ENCODE measurements around the gene DHX8. TPM values are rescaled to one million over a fixed set of nuclear protein-coding genes. Genes with fewer than 3 reads are reported as not detected.

DHX8 gene
- total and polyA plus RNA-seq, 2 donors from 2014 or later = 28.7 to 53.9 TPM

- Histone ChIP-seq H3K4me3 (ENCODE audit: low read length in 3 of 3) (no peak overlapping the region), H3K9ac (ENCODE audit: low read length in 3 of 3) (no peak overlapping the region), H3K9me3 (ENCODE audit: control insufficient read depth in 2 of 3, insufficient read depth in 1 of 3, low read length in 3 of 3) (no peaks in the 10 kb centered on the region), H3K36me3 (ENCODE audit: control insufficient read depth in 2 of 3, insufficient read depth in 3 of 3, low read length in 3 of 3) (no peaks in the 10 kb centered on the region), H3K27me3 (ENCODE audit: control insufficient read depth, insufficient read depth, low read length) (no peaks in the 10 kb centered on the region), H3K4me1 (ENCODE audit: control insufficient read depth in 2 of 3, insufficient read depth in 2 of 3, low read depth in 1 of 3, low read length in 3 of 3) (peaks cover 0 to under 1% (median under 1%) of the 10 kb centered on the region in 3 donors), H3K27ac (ENCODE audit: low read depth in 2 of 2, low read length in 2 of 2) (no peak overlapping the region)
- no peak for TF ChIP-seq CTCF (IDR thresholded peaks at IDR 0.05; ENCODE audit: borderline replicate concordance, extremely low read depth, insufficient read depth)
- intact Hi-C loops (cut with DNase I) = no loop called here
- peak in 1 of 5 donors; percentile 26 for DNase-seq
- FAIRE-seq = no peak
These were observed 52.6 kb downstream of the DHX8 start for GRCh38 chr17:43536236-43536992.

- no peak for TF ChIP-seq CTCF (IDR thresholded peaks at IDR 0.05; ENCODE audit: borderline replicate concordance, extremely low read depth, insufficient read depth)
- H3K27ac ChIP-seq (ENCODE audit: low read depth in 2 of 2, low read length in 2 of 2) = no peak overlapping the region
- DNase-seq = peak in 1 of 5 donors; percentile 55
- H3K9ac ChIP-seq (ENCODE audit: low read length in 3 of 3) = no peak overlapping the region
- FAIRE-seq = no peak
- H3K27me3 ChIP-seq (ENCODE audit: control insufficient read depth, insufficient read depth, low read length) = peaks cover 2% of the 10 kb centered on the region
- H3K9me3 ChIP-seq (ENCODE audit: control insufficient read depth in 2 of 3, insufficient read depth in 1 of 3, low read length in 3 of 3) = no peaks in the 10 kb centered on the region
- intact Hi-C loops (cut with DNase I) = no loop called here
- no peaks in the 10 kb centered on the region for H3K36me3 ChIP-seq (ENCODE audit: control insufficient read depth in 2 of 3, insufficient read depth in 3 of 3, low read length in 3 of 3)
- peaks cover 0 to 5% (median 0%) of the 10 kb centered on the region in 3 donors for H3K4me1 ChIP-seq (ENCODE audit: control insufficient read depth in 2 of 3, insufficient read depth in 2 of 3, low read depth in 1 of 3, low read length in 3 of 3)
- no peak overlapping the region for H3K4me3 ChIP-seq (ENCODE audit: low read length in 3 of 3)
These were observed 57.3 kb downstream of the DHX8 start for GRCh38 chr17:43540821-43541674.

- Histone ChIP-seq H3K27me3 (ENCODE audit: control insufficient read depth, insufficient read depth, low read length) (peaks cover 2% of the 10 kb centered on the region), H3K4me1 (ENCODE audit: control insufficient read depth in 2 of 3, insufficient read depth in 2 of 3, low read depth in 1 of 3, low read length in 3 of 3) (peaks cover 0 to 9% (median 6%) of the 10 kb centered on the region in 3 donors), H3K27ac (ENCODE audit: low read depth in 2 of 2, low read length in 2 of 2) (no peak overlapping the region), H3K36me3 (ENCODE audit: control insufficient read depth in 2 of 3, insufficient read depth in 3 of 3, low read length in 3 of 3) (no peaks in the 10 kb centered on the region), H3K9ac (ENCODE audit: low read length in 3 of 3) (no peak overlapping the region), H3K9me3 (ENCODE audit: control insufficient read depth in 2 of 3, insufficient read depth in 1 of 3, low read length in 3 of 3) (no peaks in the 10 kb centered on the region), H3K4me3 (ENCODE audit: low read length in 3 of 3) (no peak overlapping the region)
- DNase-seq (peak in 4 of 5 donors; percentile 73 to 80 (median 76)), FAIRE-seq (no peak)
- TF ChIP-seq CTCF (IDR thresholded peaks at IDR 0.05; ENCODE audit: borderline replicate concordance, extremely low read depth, insufficient read depth) = no peak
- intact Hi-C loops (cut with DNase I) = no loop called here
These were observed 59.1 kb downstream of the DHX8 start for GRCh38 chr17:43542859-43543258.

All from kidney (tissue), 14 donors.